Esophagus muscularis mucosa (tissue), 4 donors: ENCODE measurements around the gene TNNT1.

Source experiments
- EP300 ChIP-seq: sonication (generic); formaldehyde crosslinking; IDR thresholded peaks from one replicate; pipeline ENCODE4 v1.6.1; 2017; ENCODE audit warnings: antibody characterized with exemption
- POLR2A ChIP-seq: fragments of 450-650 bp; IDR thresholded peaks from one replicate; pipeline ENCODE4 v1.6.1; 2017; ENCODE audit warnings: antibody characterized with exemption, moderate library complexity, mild to moderate bottlenecking, low read depth
- POLR2AphosphoS5 ChIP-seq, 2 donors: sonication (generic); formaldehyde crosslinking; IDR thresholded peaks; one replicate each; pipeline ENCODE4 v1.6.1; 2017; ENCODE audit warnings: antibody characterized with exemption in 2 of 2
- TF ChIP-seq, protein P1 (sequence below), 3 experiments: fragments of 200-600 bp in 2 of 3; fragments of 450-650 bp in 1 of 3; sonication (generic) in 2 of 3; IDR thresholded peaks; one replicate each; pipeline ENCODE4 v1.5.1; 2017 to 2019; ENCODE audit warnings: antibody characterized with exemption in 3 of 3, mild to moderate bottlenecking in 2 of 3, moderate library complexity in 1 of 3

DNA sequence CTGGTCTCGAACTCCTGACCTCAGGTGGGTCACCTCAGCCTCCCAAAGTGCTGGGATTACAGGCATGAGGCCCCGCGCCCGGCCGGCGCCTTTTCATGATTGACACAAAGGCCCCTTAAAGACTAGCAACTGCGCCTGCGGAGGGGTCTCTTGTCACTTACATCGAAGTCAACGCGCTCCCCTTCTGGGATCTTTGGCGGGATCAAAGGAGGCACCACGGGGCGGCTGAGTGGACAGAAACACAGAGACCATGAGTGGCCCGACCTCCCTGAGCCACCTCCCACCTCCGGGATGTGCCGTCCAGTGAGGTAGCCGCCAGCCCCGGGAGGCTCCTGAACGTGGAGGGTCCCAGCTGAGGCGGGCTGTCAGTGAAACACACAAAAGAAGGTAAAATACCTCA, 7.3 kb downstream of the TNNT1 start:
- TF ChIP-seq, protein P1, sequence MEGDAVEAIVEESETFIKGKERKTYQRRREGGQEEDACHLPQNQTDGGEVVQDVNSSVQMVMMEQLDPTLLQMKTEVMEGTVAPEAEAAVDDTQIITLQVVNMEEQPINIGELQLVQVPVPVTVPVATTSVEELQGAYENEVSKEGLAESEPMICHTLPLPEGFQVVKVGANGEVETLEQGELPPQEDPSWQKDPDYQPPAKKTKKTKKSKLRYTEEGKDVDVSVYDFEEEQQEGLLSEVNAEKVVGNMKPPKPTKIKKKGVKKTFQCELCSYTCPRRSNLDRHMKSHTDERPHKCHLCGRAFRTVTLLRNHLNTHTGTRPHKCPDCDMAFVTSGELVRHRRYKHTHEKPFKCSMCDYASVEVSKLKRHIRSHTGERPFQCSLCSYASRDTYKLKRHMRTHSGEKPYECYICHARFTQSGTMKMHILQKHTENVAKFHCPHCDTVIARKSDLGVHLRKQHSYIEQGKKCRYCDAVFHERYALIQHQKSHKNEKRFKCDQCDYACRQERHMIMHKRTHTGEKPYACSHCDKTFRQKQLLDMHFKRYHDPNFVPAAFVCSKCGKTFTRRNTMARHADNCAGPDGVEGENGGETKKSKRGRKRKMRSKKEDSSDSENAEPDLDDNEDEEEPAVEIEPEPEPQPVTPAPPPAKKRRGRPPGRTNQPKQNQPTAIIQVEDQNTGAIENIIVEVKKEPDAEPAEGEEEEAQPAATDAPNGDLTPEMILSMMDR (IDR thresholded peaks at IDR 0.05), result no peak
- TF ChIP-seq POLR2A, result no peak
- no peak for TF ChIP-seq EP300
- no peak for TF ChIP-seq POLR2AphosphoS5 (IDR thresholded peaks at IDR 0.05)
